GM21737 (cell line): ENCODE measurements around the gene ERRFI1.

Experiments
- ATAC-seq: cut with Tn5 transposase; IDR thresholded peaks from one replicate; pipeline ENCODE4 v1.9.1; 2021; ENCODE audit warnings: mild to moderate bottlenecking, moderate library complexity; ENCODE audit not compliant: unreplicated experiment

ERRFI1 gene

GRCh38 chr1:8020032-8020431, 6.1 kb downstream of the ERRFI1 start:
- ATAC-seq: no peak

GRCh38 chr1:8019229-8019620, 6.9 kb downstream of the ERRFI1 start:
- no peak for ATAC-seq

DNA sequence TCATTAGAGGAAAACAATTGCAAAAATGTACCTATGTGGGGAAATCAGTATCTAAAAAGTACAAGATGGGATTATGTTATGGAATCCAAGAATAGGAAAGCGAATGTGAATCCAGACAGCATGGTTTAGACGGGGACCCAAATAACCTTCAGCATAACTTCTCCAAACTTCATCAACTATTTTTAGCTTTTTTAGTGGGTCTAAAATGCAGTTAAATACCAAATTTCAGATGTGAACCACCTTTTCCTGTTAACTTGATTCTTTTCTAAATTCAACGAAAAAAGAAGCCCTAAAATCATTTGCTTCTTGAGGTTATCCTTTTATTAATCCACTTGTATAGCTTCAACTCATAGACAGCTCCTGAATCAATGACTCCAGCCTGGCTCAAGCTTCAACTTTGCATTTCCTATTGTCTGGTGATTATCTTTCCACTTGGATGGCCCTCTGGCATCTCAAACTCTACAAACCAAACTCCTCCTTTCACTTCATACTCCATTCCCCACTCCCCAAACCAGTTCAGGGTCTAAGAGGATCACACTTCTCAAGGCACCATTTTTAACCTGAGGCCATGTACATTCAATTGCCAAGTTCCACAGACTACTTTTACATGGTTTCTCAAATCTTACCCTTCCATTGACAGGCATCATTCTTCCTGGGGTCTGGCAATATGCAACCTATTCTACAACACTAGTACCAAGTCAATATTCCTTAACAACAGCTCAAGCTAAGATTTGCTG, 7.4 kb downstream of the ERRFI1 start:
- ATAC-seq: no peak

DNA sequence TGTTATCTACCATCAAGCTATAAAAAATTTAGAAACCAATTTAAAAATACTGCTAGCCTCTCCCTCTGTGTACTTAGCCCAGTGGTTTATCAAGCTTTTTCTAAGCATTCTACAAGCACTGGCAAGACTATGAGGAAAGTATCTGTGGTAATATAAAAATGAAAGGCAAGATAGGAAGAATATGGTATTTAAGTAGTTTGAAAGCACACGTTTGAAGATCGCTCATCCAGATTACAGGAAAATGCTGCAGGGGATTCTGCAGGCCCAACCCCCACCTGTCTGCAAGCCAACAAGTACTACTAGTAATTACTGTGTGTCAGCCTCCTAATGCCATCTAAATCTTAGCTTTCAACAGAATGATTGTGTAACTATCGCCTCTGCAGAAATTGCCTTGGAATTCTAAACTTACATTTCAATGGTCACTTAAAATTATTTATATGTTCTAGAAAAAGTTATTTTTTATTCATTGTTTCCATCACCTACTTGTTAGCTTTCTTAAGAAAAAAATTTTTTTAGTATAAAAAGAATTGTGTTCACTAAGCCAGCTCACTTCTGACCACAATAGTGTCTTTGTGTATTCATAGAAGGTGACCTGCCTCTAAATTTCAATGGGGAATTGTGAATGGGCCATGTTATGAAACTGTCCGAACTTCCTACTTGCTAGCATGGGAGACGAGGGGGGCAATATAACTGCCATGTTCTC, 8.5 kb downstream of the ERRFI1 start:
- ATAC-seq: no peak

DNA sequence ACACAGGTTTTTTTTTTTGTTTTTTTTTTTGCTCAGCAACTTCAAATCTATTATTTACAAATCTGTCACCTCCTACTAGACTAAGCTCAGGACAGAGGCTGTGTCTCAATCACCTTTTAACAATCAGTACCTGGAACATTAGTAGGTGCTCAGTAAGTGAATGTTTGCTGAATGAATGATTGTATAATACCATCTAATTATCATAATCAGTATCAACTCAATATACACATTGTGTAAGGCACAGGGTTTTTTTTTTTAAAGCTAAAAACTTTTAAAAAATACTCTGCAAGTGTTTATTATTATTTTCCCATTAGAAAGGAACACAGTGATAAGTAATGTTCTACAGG, 9.2 kb downstream of the ERRFI1 start:
- no peak for ATAC-seq

- no peak for ATAC-seq
Measured at GRCh38 chr1:8016210-8016894, 9.8 kb downstream of the ERRFI1 start.

GRCh38 chr1:8015809-8016165, 10.3 kb downstream of the ERRFI1 start:
- no peak for ATAC-seq

DNA sequence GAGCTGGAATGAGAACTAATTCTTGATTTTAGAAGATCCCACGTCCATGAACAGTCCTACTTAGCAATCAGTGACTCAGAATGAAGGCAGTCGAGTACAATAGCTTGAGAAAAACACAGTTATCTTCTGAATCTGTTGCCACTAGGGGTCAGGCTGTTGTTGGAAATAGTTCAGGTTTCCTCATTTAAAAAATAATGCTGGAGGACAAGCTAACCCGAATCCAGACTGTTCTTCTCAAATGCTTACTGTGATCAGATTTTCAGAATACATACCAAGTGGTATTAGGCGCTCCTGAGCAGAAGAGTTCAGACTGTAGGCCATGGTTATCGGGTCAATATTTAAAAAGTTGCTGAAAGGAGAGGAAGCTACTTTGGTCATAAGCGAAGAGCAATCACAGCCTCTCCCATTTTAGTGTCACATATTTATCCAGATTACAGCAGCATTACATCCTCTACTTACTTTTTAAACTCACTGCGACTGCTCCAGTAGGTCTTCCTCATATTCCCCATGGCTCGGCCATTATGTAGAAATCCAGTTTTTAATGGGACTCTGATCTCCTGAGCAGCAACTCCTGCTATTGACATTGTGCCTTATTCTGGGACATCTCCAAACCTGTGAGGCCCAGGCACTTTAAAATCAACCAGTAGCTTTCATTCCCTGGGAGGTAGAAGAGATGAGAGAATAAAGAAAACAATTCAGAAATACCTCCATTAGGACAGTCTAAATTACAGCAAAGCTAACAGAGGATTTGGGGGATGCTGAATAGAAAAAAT, 10.9 kb downstream of the ERRFI1 start:
- no peak for ATAC-seq

GRCh38 chr1:8014381-8014988, 11.6 kb downstream of the ERRFI1 start:
- ATAC-seq: no peak

- no peak for ATAC-seq
Measured at GRCh38 chr1:8013800-8014199, 12.3 kb downstream of the ERRFI1 start.

- ATAC-seq: no peak
Measured at GRCh38 chr1:8013399-8013798, 12.7 kb downstream of the ERRFI1 start.

DNA sequence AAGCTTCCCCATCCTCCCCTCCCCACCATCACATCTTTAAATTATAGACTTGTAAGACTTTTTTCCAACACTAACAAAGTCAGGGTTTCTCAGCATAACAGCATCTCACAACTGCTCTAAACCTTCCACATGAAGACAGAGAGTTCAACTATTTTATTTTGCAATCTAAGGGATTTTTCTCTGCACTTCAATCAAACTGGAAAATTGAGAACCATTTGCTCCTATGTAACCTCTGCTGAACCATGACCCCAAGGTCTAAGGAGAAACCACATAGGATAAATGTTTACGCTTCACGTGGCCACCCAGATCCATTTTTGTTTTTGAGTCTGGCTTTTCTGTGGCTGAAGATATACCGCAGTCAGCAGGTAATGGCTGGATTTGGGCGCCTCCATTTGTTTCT, 13.2 kb downstream of the ERRFI1 start:
- ATAC-seq: no peak

DNA sequence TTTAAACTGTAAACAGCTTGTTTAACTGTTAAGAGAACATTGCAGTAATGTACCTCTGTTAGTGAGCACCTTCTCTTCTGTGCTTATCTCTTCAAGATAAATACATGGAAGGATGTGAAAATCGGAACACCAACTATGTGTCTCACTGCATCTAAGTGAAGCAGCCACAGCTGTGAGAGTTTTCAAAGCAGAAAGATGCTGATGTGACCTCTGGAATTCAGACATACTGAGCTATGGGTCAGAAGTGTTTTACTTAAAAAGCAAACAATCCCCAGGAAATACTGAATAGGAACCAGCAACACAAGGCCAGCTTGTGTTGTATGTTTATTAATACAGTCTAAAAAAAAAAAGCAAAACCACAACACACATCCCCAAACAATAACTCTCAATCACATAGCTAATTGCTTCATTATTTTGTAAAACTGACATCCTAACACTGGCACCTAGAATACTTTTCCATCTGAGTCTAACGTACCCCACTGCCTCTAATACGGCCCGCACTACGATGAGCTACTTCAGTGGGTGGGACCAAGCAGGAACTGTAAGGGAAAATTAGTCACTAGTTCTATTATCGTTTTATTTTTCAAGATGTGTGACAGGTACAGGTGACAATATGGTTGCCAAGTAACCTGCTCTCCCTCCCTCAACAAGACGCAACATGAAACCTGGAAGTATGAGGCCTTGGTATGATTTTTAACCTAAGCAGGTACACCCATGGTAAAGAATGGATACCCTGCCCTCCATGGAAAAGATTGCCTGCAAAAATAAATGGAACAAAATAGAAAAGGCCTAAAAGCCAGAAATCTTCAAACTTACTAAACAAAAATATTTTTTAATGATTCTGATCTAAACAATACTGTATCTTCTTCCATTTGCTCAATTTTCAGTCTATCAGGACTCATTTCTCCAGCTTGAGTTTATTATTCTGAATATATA, 13.9 kb downstream of the ERRFI1 start:
- ATAC-seq: no peak

GRCh38 chr1:8011016-8011415, 15.1 kb downstream of the ERRFI1 start:
- ATAC-seq: no peak

DNA sequence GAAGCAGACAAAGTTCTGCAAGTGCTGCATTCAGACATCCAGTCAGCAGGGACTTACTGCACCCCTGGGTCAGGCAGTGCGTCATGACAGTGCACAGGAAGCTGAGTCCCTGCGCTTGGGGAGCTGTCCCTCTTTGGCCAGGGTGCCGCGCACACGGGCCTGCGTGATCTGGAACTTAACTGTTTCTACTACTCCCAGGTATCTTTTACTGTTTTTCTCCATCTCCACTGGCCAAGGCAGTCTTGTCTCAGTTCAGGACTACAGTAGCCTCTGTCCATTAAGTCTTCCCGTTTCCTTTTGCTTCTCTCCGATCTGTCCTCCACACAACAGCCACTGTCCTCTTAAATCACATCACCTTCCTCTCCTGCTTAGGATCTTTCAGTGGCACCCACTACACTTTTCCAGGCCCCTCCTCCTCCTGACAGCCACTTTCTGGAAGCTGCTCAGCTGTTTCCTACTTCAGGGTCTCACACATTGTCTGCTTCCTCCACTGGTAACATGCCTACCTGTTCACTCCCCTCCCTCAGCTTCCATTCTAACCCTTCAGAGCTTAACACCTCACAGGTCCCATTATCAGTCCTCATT, 15.9 kb downstream of the ERRFI1 start:
- no peak for ATAC-seq

- no peak for ATAC-seq
Measured at GRCh38 chr1:8009043-8010002, 16.8 kb downstream of the ERRFI1 start.

DNA sequence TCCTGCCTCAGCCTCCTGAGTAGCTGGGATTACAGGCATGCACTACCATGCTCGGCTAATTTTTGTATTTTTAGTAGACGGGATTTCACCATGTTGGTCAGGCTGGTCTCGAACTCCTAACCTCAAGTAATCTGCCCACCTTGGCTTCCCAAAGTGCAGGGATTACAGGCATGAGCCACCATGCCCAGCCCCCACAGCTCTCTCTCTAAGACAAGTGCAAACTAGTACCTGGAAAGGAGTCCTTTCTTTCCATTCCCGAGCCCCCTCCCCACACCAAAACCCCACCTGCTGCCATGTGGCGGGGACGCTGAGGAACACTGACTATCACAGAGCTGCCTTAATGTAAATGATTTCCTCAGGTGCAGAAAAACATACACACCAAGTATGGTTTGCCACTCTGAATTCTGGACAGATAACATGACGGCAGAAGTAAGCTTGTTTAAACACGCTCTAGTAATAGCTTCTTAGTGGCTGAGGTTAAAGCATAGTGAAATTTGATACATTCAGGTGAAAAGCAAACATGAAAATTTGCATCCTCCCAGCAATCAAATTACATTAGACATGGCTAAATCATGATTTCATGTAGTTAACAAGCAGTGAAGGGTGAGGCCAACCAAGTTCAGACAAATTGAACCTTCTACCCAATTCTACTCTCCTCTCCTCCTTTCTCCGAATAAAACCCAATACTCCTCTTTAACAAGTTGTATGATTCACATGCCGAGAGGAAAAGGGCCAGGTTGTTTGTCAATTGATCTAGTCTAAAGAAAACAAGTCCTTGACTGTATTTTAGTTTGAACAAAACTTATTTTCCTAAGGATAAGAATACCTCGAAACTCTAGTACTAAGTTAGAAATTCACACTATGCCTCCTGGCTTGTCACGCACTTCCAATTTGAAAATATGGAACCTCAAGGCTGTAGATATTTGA, 19.8 kb downstream of the ERRFI1 start:
- ATAC-seq: no peak
